ENCODE measurements around the gene TK1.

TK1 gene

GRCh38 chr17:78227455-78227916, 40.6 kb upstream of the TK1 start:
- H3K4me1 ChIP-seq (ENCODE audit: insufficient read depth, low read length): no peaks in the 10 kb centered on the region
- no peak overlapping the region for H3K4me3 ChIP-seq (ENCODE audit: low read depth in 1 of 2, low read length in 2 of 2)
- H3K27ac ChIP-seq (ENCODE audit: low read depth, low read length): no peak overlapping the region
- H3K9ac ChIP-seq (ENCODE audit: low read length): no peak overlapping the region
- H3K27me3 ChIP-seq (ENCODE audit: control insufficient read depth in 1 of 2, insufficient read depth in 2 of 2, low read length in 2 of 2): peaks cover 0 to 13% of the 10 kb centered on the region in 2 donors
- H3K36me3 ChIP-seq (ENCODE audit: insufficient read depth, low read length): no peaks in the 10 kb centered on the region
- H3K9me3 ChIP-seq (ENCODE audit: low read length): no peaks in the 10 kb centered on the region

- no peaks in the 10 kb centered on the region for H3K9me3 ChIP-seq (ENCODE audit: low read length)
- H3K4me3 ChIP-seq (ENCODE audit: low read depth in 1 of 2, low read length in 2 of 2): no peak overlapping the region
- H3K36me3 ChIP-seq (ENCODE audit: insufficient read depth, low read length): no peaks in the 10 kb centered on the region
- H3K27me3 ChIP-seq (ENCODE audit: control insufficient read depth in 1 of 2, insufficient read depth in 2 of 2, low read length in 2 of 2): peaks cover 0 to 8% of the 10 kb centered on the region in 2 donors
- no peak overlapping the region for H3K27ac ChIP-seq (ENCODE audit: low read depth, low read length)
- no peak overlapping the region for H3K9ac ChIP-seq (ENCODE audit: low read length)
- no peaks in the 10 kb centered on the region for H3K4me1 ChIP-seq (ENCODE audit: insufficient read depth, low read length)
These were observed 40.1 kb upstream of the TK1 start for GRCh38 chr17:78226759-78227454.

GRCh38 chr17:78226055-78226758, 39.4 kb upstream of the TK1 start:
- no peaks in the 10 kb centered on the region for H3K36me3 ChIP-seq (ENCODE audit: insufficient read depth, low read length)
- no peaks in the 10 kb centered on the region for H3K4me1 ChIP-seq (ENCODE audit: insufficient read depth, low read length)
- H3K27ac ChIP-seq (ENCODE audit: low read depth, low read length): no peak overlapping the region
- no peak overlapping the region for H3K9ac ChIP-seq (ENCODE audit: low read length)
- no peak overlapping the region for H3K4me3 ChIP-seq (ENCODE audit: low read depth in 1 of 2, low read length in 2 of 2)
- peaks cover 0 to 3% of the 10 kb centered on the region in 2 donors for H3K27me3 ChIP-seq (ENCODE audit: control insufficient read depth in 1 of 2, insufficient read depth in 2 of 2, low read length in 2 of 2)
- H3K9me3 ChIP-seq (ENCODE audit: low read length): no peaks in the 10 kb centered on the region

GRCh38 chr17:78225088-78225865, 38.4 kb upstream of the TK1 start:
- H3K9me3 ChIP-seq (ENCODE audit: low read length): no peaks in the 10 kb centered on the region
- H3K27me3 ChIP-seq (ENCODE audit: control insufficient read depth in 1 of 2, insufficient read depth in 2 of 2, low read length in 2 of 2): no peaks in the 10 kb centered on the region
- H3K36me3 ChIP-seq (ENCODE audit: insufficient read depth, low read length): no peaks in the 10 kb centered on the region
- no peak overlapping the region for H3K27ac ChIP-seq (ENCODE audit: low read depth, low read length)
- no peak overlapping the region for H3K9ac ChIP-seq (ENCODE audit: low read length)
- H3K4me3 ChIP-seq (ENCODE audit: low read depth in 1 of 2, low read length in 2 of 2): no peak overlapping the region
- H3K4me1 ChIP-seq (ENCODE audit: insufficient read depth, low read length): no peaks in the 10 kb centered on the region

GRCh38 chr17:78224231-78225087, 37.6 kb upstream of the TK1 start:
- Histone ChIP-seq H3K4me3 (ENCODE audit: low read depth in 1 of 2, low read length in 2 of 2) (no peak overlapping the region), H3K27ac (ENCODE audit: low read depth, low read length) (no peak overlapping the region), H3K9ac (ENCODE audit: low read length) (no peak overlapping the region), H3K9me3 (ENCODE audit: low read length) (no peaks in the 10 kb centered on the region), H3K27me3 (ENCODE audit: control insufficient read depth in 1 of 2, insufficient read depth in 2 of 2, low read length in 2 of 2) (no peaks in the 10 kb centered on the region), H3K4me1 (ENCODE audit: insufficient read depth, low read length) (no peaks in the 10 kb centered on the region), H3K36me3 (ENCODE audit: insufficient read depth, low read length) (no peaks in the 10 kb centered on the region)

- Histone ChIP-seq H3K4me3 (ENCODE audit: low read depth in 1 of 2, low read length in 2 of 2) (no peak overlapping the region), H3K27me3 (ENCODE audit: control insufficient read depth in 1 of 2, insufficient read depth in 2 of 2, low read length in 2 of 2) (no peaks in the 10 kb centered on the region), H3K27ac (ENCODE audit: low read depth, low read length) (no peak overlapping the region), H3K9me3 (ENCODE audit: low read length) (no peaks in the 10 kb centered on the region), H3K36me3 (ENCODE audit: insufficient read depth, low read length) (no peaks in the 10 kb centered on the region), H3K4me1 (ENCODE audit: insufficient read depth, low read length) (no peaks in the 10 kb centered on the region), H3K9ac (ENCODE audit: low read length) (no peak overlapping the region)
These were observed 36.9 kb upstream of the TK1 start for GRCh38 chr17:78223765-78224164.

GRCh38 chr17:78223061-78223460, 36.2 kb upstream of the TK1 start:
- Histone ChIP-seq H3K9me3 (ENCODE audit: low read length) (no peaks in the 10 kb centered on the region), H3K9ac (ENCODE audit: low read length) (no peak overlapping the region), H3K36me3 (ENCODE audit: insufficient read depth, low read length) (no peaks in the 10 kb centered on the region), H3K27ac (ENCODE audit: low read depth, low read length) (no peak overlapping the region), H3K4me1 (ENCODE audit: insufficient read depth, low read length) (no peaks in the 10 kb centered on the region), H3K27me3 (ENCODE audit: control insufficient read depth in 1 of 2, insufficient read depth in 2 of 2, low read length in 2 of 2) (no peaks in the 10 kb centered on the region), H3K4me3 (ENCODE audit: low read depth in 1 of 2, low read length in 2 of 2) (no peak overlapping the region)

- H3K4me1 ChIP-seq (ENCODE audit: insufficient read depth, low read length): no peaks in the 10 kb centered on the region
- H3K27ac ChIP-seq (ENCODE audit: low read depth, low read length): no peak overlapping the region
- no peaks in the 10 kb centered on the region for H3K9me3 ChIP-seq (ENCODE audit: low read length)
- H3K4me3 ChIP-seq (ENCODE audit: low read depth in 1 of 2, low read length in 2 of 2): no peak overlapping the region
- no peak overlapping the region for H3K9ac ChIP-seq (ENCODE audit: low read length)
- no peaks in the 10 kb centered on the region for H3K36me3 ChIP-seq (ENCODE audit: insufficient read depth, low read length)
- H3K27me3 ChIP-seq (ENCODE audit: control insufficient read depth in 1 of 2, insufficient read depth in 2 of 2, low read length in 2 of 2): no peaks in the 10 kb centered on the region
These were observed 32.7 kb upstream of the TK1 start for GRCh38 chr17:78219396-78220150.

GRCh38 chr17:78214706-78215061, 27.8 kb upstream of the TK1 start:
- Histone ChIP-seq H3K4me1 (ENCODE audit: insufficient read depth, low read length) (no peaks in the 10 kb centered on the region), H3K4me3 (ENCODE audit: low read depth in 1 of 2, low read length in 2 of 2) (no peak overlapping the region), H3K27ac (ENCODE audit: low read depth, low read length) (no peak overlapping the region), H3K9me3 (ENCODE audit: low read length) (no peaks in the 10 kb centered on the region), H3K36me3 (ENCODE audit: insufficient read depth, low read length) (no peaks in the 10 kb centered on the region), H3K9ac (ENCODE audit: low read length) (no peak overlapping the region), H3K27me3 (ENCODE audit: control insufficient read depth in 1 of 2, insufficient read depth in 2 of 2, low read length in 2 of 2) (no peaks in the 10 kb centered on the region)

- no peaks in the 10 kb centered on the region for H3K9me3 ChIP-seq (ENCODE audit: low read length)
- H3K27ac ChIP-seq (ENCODE audit: low read depth, low read length): no peak within 1 kb of the TSS
- no peak within 1 kb of the TSS for H3K9ac ChIP-seq (ENCODE audit: low read length)
These were observed 27.3 kb upstream of the TK1 start, which contains the start of gene BIRC5 for GRCh38 chr17:78214016-78214705. TSS of gene BIRC5 (plus strand) at chr17:78214253. CDS start at chr17:78214317, 64 bp downstream.

More at GRCh38 chr17:78214016-78214705, 27.3 kb upstream of the TK1 start, which contains the start of gene BIRC5:
- Histone ChIP-seq H3K27me3 (ENCODE audit: control insufficient read depth in 1 of 2, insufficient read depth in 2 of 2, low read length in 2 of 2) (no peaks in the 10 kb centered on the region), H3K4me3 (ENCODE audit: low read depth in 1 of 2, low read length in 2 of 2) (peak within 1 kb of the TSS in 1 of 2 donors; percentile 49), H3K36me3 (ENCODE audit: insufficient read depth, low read length) (no peaks in the 10 kb centered on the region), H3K4me1 (ENCODE audit: insufficient read depth, low read length) (no peaks in the 10 kb centered on the region)
